ENCODE measurements around the gene SGTA. TPM values are rescaled to one million over a fixed set of nuclear protein-coding genes. Genes with fewer than 3 reads are reported as not detected.

The SGTA gene
- total and polyA plus RNA-seq, 2 of the 13 experiments (the other 11 are each of a cell fraction or from before 2014, with no cell fraction given): 43.9 to 47.4 TPM

DNA sequence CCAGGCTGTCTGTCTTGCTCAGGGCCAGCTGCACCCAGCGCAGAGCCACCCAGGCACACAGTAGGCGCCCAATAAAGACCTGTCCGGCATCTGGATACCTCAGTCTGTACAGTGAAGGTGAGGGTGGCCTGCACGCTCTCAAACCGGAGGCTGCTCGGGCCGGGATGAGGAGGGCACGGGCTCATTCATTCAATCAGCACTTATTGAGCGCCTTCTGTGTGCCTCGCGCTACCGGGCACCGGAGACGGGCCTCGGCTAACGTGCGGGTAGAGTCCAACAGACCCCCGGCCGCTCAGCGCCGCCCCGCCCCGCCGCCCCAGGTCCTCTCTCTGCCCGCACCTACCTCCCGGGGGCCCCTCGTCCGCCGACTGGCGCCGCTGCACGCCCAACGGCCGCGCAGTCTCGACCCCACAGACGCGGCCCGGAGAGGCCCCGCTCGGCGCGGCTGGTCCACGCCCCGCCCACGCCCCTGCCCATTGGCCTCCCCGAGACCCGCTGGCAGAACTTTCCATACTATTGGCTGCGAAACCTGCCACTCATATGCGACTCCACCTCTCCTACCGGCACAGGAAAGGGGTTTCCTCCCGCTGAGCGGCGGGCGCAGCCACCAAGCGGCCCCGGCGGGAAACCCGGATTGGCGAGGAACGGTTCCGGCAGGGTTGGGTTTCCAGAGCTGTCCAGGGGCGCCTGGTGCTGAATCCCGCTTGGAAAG lies 43.3 kb downstream of the SGTA start, which contains the start of gene SLC39A3 (continued):
- TF ChIP-seq ZNF318 (CRISPR knock-in tag; IDR thresholded peaks at IDR 0.05) (0 out of 2 replicates have a peak, but pooled peaks have one; percentile 35), ZBTB7B (CRISPR knock-in tag; IDR thresholded peaks at IDR 0.05) (peak; percentile 87), AKAP8 (CRISPR knock-in tag; IDR thresholded peaks at IDR 0.05) (peak; percentile 74), ZNF382 (CRISPR knock-in tag; IDR thresholded peaks at IDR 0.05; ENCODE audit: borderline replicate concordance) (no peak), ELK4 (CRISPR knock-in tag; IDR thresholded peaks at IDR 0.05; ENCODE audit: borderline replicate concordance) (peak; percentile 68; the same call in 1 of the 2 replicates), GRHL1 (CRISPR knock-in tag; conservative IDR thresholded peaks at IDR 0.05) (no peak), NONO (IDR thresholded peaks at IDR 0.05) (no peak), NONO (CRISPR knock-in tag; conservative IDR thresholded peaks at IDR 0.05) (peak; percentile 69; the same call in 1 of the 2 replicates), MEIS1 (CRISPR knock-in tag; IDR thresholded peaks at IDR 0.05; ENCODE audit: borderline replicate concordance) (peak; percentile 73; the same call in 1 of the 2 replicates)
- TF ChIP-seq, protein P1, sequence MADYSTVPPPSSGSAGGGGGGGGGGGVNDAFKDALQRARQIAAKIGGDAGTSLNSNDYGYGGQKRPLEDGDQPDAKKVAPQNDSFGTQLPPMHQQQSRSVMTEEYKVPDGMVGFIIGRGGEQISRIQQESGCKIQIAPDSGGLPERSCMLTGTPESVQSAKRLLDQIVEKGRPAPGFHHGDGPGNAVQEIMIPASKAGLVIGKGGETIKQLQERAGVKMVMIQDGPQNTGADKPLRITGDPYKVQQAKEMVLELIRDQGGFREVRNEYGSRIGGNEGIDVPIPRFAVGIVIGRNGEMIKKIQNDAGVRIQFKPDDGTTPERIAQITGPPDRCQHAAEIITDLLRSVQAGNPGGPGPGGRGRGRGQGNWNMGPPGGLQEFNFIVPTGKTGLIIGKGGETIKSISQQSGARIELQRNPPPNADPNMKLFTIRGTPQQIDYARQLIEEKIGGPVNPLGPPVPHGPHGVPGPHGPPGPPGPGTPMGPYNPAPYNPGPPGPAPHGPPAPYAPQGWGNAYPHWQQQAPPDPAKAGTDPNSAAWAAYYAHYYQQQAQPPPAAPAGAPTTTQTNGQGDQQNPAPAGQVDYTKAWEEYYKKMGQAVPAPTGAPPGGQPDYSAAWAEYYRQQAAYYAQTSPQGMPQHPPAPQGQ (CRISPR knock-in tag; IDR thresholded peaks at IDR 0.05; ENCODE audit: borderline replicate concordance): no peak
- TF ChIP-seq, protein P2, sequence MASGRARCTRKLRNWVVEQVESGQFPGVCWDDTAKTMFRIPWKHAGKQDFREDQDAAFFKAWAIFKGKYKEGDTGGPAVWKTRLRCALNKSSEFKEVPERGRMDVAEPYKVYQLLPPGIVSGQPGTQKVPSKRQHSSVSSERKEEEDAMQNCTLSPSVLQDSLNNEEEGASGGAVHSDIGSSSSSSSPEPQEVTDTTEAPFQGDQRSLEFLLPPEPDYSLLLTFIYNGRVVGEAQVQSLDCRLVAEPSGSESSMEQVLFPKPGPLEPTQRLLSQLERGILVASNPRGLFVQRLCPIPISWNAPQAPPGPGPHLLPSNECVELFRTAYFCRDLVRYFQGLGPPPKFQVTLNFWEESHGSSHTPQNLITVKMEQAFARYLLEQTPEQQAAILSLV (CRISPR knock-in tag; IDR thresholded peaks at IDR 0.05; ENCODE audit: borderline replicate concordance): peak; percentile 98
- TF ChIP-seq, protein P3, sequence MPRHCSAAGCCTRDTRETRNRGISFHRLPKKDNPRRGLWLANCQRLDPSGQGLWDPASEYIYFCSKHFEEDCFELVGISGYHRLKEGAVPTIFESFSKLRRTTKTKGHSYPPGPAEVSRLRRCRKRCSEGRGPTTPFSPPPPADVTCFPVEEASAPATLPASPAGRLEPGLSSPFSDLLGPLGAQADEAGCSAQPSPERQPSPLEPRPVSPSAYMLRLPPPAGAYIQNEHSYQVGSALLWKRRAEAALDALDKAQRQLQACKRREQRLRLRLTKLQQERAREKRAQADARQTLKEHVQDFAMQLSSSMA (CRISPR knock-in tag; IDR thresholded peaks at IDR 0.05): no peak

Measured in HepG2 (cell line).